Measurements from ENCODE around the gene PSMD9. TPM values are rescaled to one million over a fixed set of nuclear protein-coding genes. Genes with fewer than 3 reads are reported as not detected.
"Not testable (repeated sequence)": the region's sequence is repeated elsewhere in the genome, so short reads cannot be mapped to it uniquely, and the experiment has no call there.

Gene PSMD9
- total and polyA plus RNA-seq, 9 donors: 24.4 to 58.7 (median 35.5) TPM

- Histone ChIP-seq H3K27me3 (no peaks in the 10 kb centered on the region), H3K9me3 (no peaks in the 10 kb centered on the region), H3K4me3 (no peak overlapping the region), H3K36me3 (no peaks in the 10 kb centered on the region), H3K27ac (no peak overlapping the region), H3K4me1 (ENCODE audit: insufficient read depth) (no peaks in the 10 kb centered on the region)
- DNase-seq: no peak
- 83 to 89% (median 86%) methylated on average over 6 of the region's 6 CpGs for WGBS, 3 donors
- intact Hi-C loops (cut with DNase I): loop anchor here in 1 of 4 donors (10.0 kb wide), 1 partner anchor 48 kb away; no protein-coding TSS in a partner anchor
- no peak for TF ChIP-seq EP300 (IDR thresholded peaks at IDR 0.05)
- no peak for TF ChIP-seq POLR2A (IDR thresholded peaks at IDR 0.05)
- no peak for TF ChIP-seq CTCF (IDR thresholded peaks at IDR 0.05)
Observed at GRCh38 chr12:121873216-121873569, 15.4 kb upstream of the PSMD9 start.

GRCh38 chr12:121874071-121874470 is 14.5 kb upstream of the PSMD9 start:
- TF ChIP-seq EP300 (IDR thresholded peaks at IDR 0.05) (no peak), CTCF (IDR thresholded peaks at IDR 0.05) (no peak), POLR2A (IDR thresholded peaks at IDR 0.05) (no peak)
- H3K4me1 ChIP-seq (ENCODE audit: insufficient read depth): no peaks in the 10 kb centered on the region
- H3K27ac ChIP-seq: no peak overlapping the region
- DNase-seq: no peak
- H3K9me3 ChIP-seq: no peaks in the 10 kb centered on the region
- 90 to 92% (median 91%) methylated on average over 6 of the region's 6 CpGs for WGBS, 3 donors
- H3K4me3 ChIP-seq: no peak overlapping the region
- H3K36me3 ChIP-seq: no peaks in the 10 kb centered on the region
- no peaks in the 10 kb centered on the region for H3K27me3 ChIP-seq
- intact Hi-C loops (cut with DNase I): loop anchor here in 1 of 4 donors (10.0 kb wide), 1 partner anchor 49 kb away; no protein-coding TSS in a partner anchor

- H3K27ac ChIP-seq: no peak overlapping the region
- no peaks in the 10 kb centered on the region for H3K27me3 ChIP-seq
- intact Hi-C loops (cut with DNase I): loop anchor here in 1 of 4 donors (10.0 kb wide), 1 partner anchor 51 kb away; no protein-coding TSS in a partner anchor
- no peaks in the 10 kb centered on the region for H3K9me3 ChIP-seq
- H3K36me3 ChIP-seq: no peaks in the 10 kb centered on the region
- H3K4me1 ChIP-seq (ENCODE audit: insufficient read depth): no peaks in the 10 kb centered on the region
- no peak for DNase-seq
- TF ChIP-seq POLR2A (IDR thresholded peaks at IDR 0.05) (no peak), EP300 (IDR thresholded peaks at IDR 0.05) (no peak), CTCF (IDR thresholded peaks at IDR 0.05) (no peak)
- H3K4me3 ChIP-seq: no peak overlapping the region
- WGBS, 3 donors: 81 to 90% (median 82%) methylated on average over 6 of the region's 6 CpGs
Observed at GRCh38 chr12:121875582-121875981, 13.0 kb upstream of the PSMD9 start.

GRCh38 chr12:121876080-121876447 is 12.5 kb upstream of the PSMD9 start:
- 91 to 93% (median 93%) methylated on average over 8 of the region's 8 CpGs for WGBS, 3 donors
- intact Hi-C loops (cut with DNase I): loop anchor here in 1 of 4 donors (10.0 kb wide), 1 partner anchor 51 kb away; no protein-coding TSS in a partner anchor
- not testable (repeated sequence) for H3K4me1 ChIP-seq (ENCODE audit: insufficient read depth)

GRCh38 chr12:121883315-121883660 is 5.3 kb upstream of the PSMD9 start:
- WGBS, 3 donors: 61 to 72% (median 67%) methylated on average over 4 of the region's 4 CpGs

More at GRCh38 chr12:121876080-121876447, 12.5 kb upstream of the PSMD9 start:
- not testable (repeated sequence) for H3K4me3 ChIP-seq, H3K9me3 ChIP-seq, DNase-seq, H3K27me3 ChIP-seq, H3K27ac ChIP-seq, H3K36me3 ChIP-seq

GRCh38 chr12:121885129-121885528 is 3.5 kb upstream of the PSMD9 start:
- DNase-seq; H3K27ac ChIP-seq; H3K27me3 ChIP-seq; H3K9me3 ChIP-seq; H3K4me1 ChIP-seq (ENCODE audit: insufficient read depth); H3K4me3 ChIP-seq; H3K36me3 ChIP-seq: not testable (repeated sequence)
- 77 to 82% (median 77%) methylated on average over 11 of the region's 11 CpGs for WGBS, 3 donors
- intact Hi-C loops (cut with DNase I): loop anchor here in 2 of 4 donors (5.0 to 10.0 kb wide), 2 partner anchors 88 to 190 kb away; no protein-coding TSS in a partner anchor

More at GRCh38 chr12:121883315-121883660, 5.3 kb upstream of the PSMD9 start:
- Histone ChIP-seq H3K4me3 (no peak overlapping the region), H3K27me3 (no peaks in the 10 kb centered on the region), H3K9me3 (no peaks in the 10 kb centered on the region), H3K27ac (no peak overlapping the region), H3K36me3 (no peaks in the 10 kb centered on the region), H3K4me1 (ENCODE audit: insufficient read depth) (peaks cover 1% of the 10 kb centered on the region)
- TF ChIP-seq EP300 (IDR thresholded peaks at IDR 0.05): no peak
- no peak for TF ChIP-seq CTCF (IDR thresholded peaks at IDR 0.05)
- no peak for TF ChIP-seq POLR2A (IDR thresholded peaks at IDR 0.05)
- intact Hi-C loops (cut with DNase I): loop anchor here in 1 of 4 donors (10.0 kb wide), 1 partner anchor 188 kb away; no protein-coding TSS in a partner anchor
- DNase-seq: no peak

All from ovary (tissue), 9 donors.